HG02642 (cell line): Measurements from ENCODE around the gene RAI1.

ENCODE experiments used
- ATAC-seq: cut with Tn5 transposase; IDR thresholded peaks from one replicate; pipeline ENCODE4 v1.9.1; 2021; ENCODE audit warnings: mild to moderate bottlenecking; ENCODE audit not compliant: unreplicated experiment, poor library complexity

Gene RAI1

GRCh38 chr17:17837380-17837821 lies 156.1 kb downstream of the RAI1 start:
- ATAC-seq, result no peak

DNA sequence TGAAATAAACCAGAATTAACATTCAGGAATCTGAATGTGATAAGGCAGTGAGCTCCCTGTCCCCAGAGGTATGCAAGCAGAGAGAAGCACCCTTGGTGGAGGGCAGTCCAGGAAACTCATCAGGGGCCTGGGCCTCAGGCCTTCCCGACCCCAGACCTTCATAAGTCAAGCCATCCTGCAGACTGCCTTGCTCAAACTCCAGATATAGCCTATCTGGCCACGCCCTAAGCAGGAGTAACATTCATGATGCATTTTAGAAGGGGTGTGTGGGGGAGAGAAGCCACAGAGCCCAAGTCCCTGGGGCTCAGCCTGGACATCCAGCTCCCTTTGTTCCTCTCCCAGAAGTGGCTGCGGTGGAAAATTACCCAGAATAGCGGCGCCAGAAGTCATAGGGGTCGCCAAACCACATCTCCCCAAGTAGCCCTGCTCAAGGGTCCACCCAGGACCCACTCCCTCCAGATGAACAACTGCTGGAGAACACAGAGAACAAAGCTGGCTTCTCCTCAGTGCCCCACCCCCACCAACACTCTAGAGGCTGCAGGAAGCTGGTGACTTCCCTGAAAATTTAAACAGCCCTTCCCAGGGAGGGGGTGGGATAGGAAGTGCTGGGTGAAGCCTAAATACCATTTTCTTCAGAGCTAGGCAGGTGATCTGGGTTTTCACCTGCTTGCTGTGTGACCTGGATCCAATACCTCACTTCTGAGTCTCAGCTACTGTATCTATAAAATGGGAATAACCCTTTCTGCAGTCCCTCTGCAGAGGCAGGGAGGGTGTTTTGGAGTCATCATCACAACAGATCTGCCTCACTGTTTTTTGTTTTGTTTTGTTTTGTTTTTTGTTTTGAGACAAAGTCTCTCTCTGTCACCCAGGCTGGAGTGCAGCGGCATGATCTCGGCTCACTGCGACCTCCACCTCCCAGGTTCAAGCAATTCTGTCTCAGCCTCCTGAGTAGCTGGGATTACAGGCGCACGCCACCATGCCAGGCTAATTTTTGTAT lies 157.0 kb downstream of the RAI1 start:
- no peak for ATAC-seq

GRCh38 chr17:17839791-17840707 lies 158.8 kb downstream of the RAI1 start:
- ATAC-seq, result peak; percentile 60

DNA sequence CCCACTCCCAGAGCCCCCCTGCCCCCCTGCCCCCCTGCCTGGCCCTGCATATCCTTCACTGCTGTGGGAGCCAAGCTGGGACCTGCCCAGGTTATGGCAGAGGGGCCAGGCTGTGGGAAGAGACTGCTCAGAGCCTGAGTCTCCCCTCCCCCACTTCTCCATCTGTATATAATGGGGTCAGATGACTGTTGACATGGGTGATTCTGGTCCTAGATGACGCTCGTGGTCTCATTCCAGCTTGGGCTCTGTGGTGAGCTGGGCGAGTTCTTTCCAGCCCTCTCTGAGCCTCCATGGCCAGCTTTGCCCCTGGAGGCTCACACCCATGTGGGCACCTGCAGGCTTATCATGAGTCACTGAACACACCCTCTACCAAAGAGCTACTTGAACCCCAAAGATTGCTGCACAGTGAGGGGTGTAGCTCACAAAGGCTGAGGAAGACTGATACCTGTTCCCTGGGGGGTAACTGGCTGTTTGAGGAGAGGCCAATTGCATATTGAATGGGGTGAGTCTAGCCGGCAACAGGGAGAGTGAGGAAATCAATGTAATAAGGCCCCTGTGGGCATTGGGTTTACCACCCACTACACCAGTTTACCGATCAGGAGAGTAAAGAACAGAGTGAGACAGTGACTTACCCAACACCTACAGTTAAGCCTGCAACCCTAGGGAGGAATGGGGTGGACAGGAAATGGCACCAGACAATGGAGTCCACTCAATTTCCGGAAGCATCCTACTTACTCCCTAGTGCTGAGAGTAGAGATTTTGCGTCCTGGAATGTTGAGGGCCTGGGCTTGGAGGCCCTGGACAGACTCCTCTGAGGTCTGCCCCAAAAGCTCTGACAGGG lies 159.7 kb downstream of the RAI1 start:
- no peak for ATAC-seq

- ATAC-seq, result no peak
These were observed 160.4 kb downstream of the RAI1 start for GRCh38 chr17:17841601-17842025.

DNA sequence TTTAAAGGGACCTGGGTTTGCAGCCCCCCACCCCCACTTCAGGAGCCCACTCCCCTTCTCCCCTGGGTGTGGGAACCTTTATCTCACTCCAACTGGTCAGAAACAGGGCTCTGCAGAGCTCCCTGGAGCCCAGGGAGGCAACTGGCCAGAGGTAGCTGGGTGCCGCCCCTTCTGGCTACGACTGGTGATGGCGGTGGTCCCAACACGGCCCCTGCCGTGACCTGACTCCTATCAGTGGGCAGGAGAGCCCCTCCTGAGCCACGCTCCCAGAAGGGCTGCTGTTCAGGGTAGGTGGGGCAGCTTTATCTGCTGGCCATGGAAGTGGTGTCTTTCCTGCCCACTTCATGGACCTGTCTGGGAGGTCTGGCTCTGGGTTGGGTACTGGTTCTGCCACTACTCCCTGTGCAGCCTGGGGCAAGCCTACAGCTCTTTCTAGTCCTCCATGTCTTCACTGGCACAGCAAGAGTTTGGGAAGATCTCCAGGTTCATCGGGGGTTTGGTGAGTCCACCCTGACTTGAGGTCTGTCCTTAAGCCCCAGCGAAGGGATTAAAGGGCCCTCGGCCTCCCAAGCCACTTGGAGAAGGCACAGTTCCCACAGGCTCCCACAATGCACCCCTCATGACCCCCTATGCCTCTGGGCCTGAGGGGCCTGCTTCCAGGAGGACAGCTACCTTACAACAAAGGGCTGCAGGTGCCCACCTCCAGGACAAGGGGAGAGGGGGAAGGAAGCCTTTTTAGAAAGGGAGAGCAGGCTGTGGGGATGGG lies 161.0 kb downstream of the RAI1 start:
- no peak for ATAC-seq

DNA sequence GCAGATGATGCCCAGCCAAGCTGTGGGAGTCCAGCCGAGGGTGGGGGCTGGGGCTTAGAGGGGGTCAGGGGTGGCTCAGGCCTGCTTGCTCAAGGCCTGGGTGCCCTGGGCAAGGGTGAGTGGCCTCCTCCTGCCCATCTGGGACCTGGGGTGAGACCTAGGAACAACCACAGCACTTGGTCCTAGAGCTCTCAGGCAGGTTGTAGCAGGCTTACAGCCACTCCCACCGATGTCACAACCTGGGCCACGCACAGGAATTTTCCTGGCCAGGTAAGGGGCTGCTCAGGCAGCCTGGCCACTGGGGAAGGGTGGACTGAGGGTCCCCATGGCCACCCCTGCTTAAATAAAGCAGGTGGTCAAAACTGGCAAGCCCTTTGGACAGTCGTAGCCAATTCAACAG lies 161.8 kb downstream of the RAI1 start:
- ATAC-seq, result no peak

- ATAC-seq, result no peak
These were observed 162.8 kb downstream of the RAI1 start for GRCh38 chr17:17844079-17844478.

GRCh38 chr17:17844500-17844899 lies 163.2 kb downstream of the RAI1 start:
- no peak for ATAC-seq

GRCh38 chr17:17845046-17845775 lies 164.0 kb downstream of the RAI1 start:
- ATAC-seq, result no peak

GRCh38 chr17:17846003-17846402 lies 164.7 kb downstream of the RAI1 start:
- no peak for ATAC-seq

- no peak for ATAC-seq
These were observed 165.4 kb downstream of the RAI1 start for GRCh38 chr17:17846645-17847044.

- no peak for ATAC-seq
These were observed 165.9 kb downstream of the RAI1 start for GRCh38 chr17:17847118-17847689.

DNA sequence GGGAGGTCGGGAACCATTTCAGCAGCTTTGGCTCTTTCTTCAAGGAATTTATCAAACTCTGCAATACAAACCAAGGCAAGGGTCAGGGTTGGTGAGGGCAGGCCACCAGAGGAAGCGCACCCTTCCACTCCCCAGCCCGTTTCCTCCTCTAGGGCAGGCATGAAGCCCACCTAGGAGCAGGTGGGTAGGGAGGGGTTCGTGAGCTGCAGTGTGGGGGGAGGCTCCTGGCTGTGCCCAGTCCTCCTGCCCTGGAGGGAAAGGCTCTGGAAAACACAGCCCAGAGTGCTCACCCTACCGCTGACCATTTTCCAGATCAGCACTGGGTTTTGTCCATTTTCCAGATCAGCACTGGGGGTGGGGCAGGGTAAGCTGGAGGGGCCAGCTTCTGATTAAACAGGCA lies 166.5 kb downstream of the RAI1 start:
- no peak for ATAC-seq

DNA sequence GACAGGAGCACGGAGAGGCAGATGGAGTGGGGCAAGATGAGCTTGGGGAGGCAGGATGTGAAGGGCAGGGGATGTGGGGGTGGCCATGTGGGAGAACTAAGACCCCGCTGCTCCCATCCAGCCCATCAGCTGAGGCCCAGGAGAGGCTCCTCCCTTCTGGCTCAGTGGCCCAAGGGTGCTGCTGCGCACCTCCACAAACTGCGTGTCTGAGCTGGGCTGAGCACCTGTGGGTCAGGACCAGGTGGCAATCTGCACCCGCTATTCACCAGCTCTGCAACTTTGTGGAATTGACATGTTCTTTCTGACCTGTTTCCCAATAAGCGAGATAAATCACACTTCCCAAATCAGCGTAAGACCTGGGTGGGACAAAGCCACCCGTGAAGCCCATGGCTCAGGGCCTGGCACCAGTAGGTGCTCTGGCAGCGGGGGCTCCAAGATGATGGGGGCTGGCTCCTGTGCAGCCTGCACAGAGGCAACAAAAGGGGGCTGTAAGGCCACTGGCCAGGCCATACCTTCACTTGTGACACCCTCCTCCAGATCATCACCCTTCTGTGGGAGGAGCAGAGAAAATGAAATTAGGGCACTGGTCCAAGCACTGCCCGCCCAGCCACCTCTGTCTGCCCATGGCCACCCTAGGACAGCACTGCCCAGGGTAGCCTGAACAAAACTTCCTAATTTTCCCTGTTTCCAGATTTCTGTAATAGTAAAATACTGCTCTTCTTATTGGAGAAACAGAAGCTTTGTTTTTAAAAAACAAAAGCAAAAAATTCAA lies 167.2 kb downstream of the RAI1 start:
- no peak for ATAC-seq

GRCh38 chr17:17849147-17849820 lies 168.0 kb downstream of the RAI1 start:
- ATAC-seq, result no peak

DNA sequence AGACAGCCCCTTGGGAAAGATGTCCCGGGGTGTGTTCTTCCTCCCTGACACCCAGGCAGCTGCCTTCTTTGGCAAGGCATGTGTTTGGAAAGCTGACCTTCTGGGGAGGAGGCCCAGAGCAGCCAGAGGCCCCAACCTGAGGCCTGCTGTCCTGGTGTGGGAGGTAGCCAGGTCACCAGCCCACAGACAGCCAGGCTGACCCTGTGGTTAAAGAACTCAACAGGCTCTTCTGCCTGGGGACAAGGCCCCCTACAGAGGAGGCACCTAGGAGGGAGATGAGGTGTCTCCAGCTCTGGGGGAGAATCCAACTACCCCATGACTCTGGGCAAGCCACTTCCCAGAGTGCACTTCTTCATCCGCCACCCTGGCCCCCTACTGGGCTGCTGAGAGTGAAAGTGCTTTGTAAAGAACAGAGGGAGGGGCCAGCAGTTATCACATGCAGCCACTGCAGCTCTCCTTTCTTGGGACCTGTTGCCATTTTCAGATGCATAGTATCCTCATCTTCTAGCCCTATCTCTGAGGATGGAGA lies 168.7 kb downstream of the RAI1 start:
- no peak for ATAC-seq
